Ovary (tissue), 3 donors: ENCODE results near the gene CHST12.
"Not testable (repeated sequence)": the region's sequence is repeated elsewhere in the genome, so short reads cannot be mapped to it uniquely, and the experiment has no call there.

Experiments
- CTCF ChIP-seq, 3 donors: fragments of 450-650 bp in 2 of 3; fragments of 200-600 bp in 1 of 3; IDR thresholded peaks; one replicate each; pipeline versions ENCODE4 v1.5.1 to v1.8.0; 2016 to 2022; ENCODE audit warnings: antibody characterized with exemption in 3 of 3, mild to moderate bottlenecking in 1 of 3
- EP300 ChIP-seq: sonication (generic); formaldehyde crosslinking; IDR thresholded peaks from one replicate; pipeline ENCODE4 v1.6.1; 2017; ENCODE audit warnings: antibody characterized with exemption
- POLR2A ChIP-seq: fragments of 450-650 bp; IDR thresholded peaks from one replicate; pipeline ENCODE4 v1.6.1; 2017; ENCODE audit warnings: antibody characterized with exemption, mild to moderate bottlenecking, moderate library complexity
- donor health status: DM: no; HTN: no; CAD: no.

DNA sequence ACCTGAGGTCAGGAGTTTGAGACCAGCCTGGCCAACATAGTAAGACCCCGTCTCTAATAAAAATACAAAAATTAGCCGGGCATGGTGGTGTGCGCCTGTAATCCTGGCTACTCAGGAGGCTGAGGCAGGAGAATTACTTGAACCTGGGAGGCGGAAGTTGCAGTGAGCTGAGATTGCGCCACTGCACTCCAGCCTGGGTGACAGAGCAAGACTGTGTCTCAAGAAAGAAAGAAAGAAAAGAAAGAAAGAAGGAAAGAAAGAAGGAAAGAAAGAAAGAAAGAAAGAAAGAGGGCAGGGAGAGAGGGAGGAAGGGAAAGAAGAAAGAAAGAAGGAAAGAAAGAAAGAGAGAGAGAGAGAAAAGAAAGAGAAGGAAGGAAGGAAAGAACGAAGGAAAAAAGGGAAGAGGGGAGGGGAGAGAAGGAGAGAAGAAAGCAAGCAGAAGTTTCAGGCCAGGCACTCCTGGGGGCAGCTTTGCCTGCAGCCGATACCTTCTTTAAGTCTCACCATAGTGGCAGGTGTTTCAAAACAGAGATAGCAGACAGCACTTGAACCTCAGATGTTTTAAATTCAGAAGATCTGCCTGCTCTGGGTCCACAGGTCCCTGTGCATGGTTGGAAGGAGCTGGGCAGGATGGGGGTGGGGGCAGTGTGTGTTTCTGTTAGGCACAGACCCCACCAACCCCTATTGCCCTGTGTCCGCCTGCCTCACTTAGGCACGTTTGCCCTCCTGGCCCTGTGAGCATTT lies 66.2 kb downstream of the CHST12 start:
- TF ChIP-seq CTCF (IDR thresholded peaks at IDR 0.05); POLR2A; EP300: not testable (repeated sequence)
